K562 (cell line): Measurements from ENCODE around the gene VPS26A. TPM values are rescaled to one million over a fixed set of nuclear protein-coding genes. Genes with fewer than 3 reads are reported as not detected.

Experiments used
- E2F1 ChIP-seq: sonication (generic); formaldehyde crosslinking; IDR thresholded peaks from 2 replicates; pipeline ENCODE4 v1.8.1; 2023; ENCODE audit warnings: mild to moderate bottlenecking, missing genetic modification reagents, moderate library complexity
- GATAD2B ChIP-seq: fragments of 450-650 bp; IDR thresholded peaks from 2 replicates; pipeline ENCODE4 v1.6.1; 2017; ENCODE audit warnings: mild to moderate bottlenecking, borderline replicate concordance
- HDAC1 ChIP-seq, 2 experiments: fragments of 450-650 bp; IDR thresholded peaks; 2 replicates each; pipeline ENCODE4 v1.6.1; 2016 to 2017; ENCODE audit warnings: inconsistent platforms in 1 of 2, mild to moderate bottlenecking in 1 of 2, moderate library complexity in 1 of 2
- MED1 ChIP-seq: sonication (generic); formaldehyde crosslinking; IDR thresholded peaks from 2 replicates; pipeline ENCODE4 v1.8.1; 2023; ENCODE audit warnings: missing genetic modification reagents, borderline replicate concordance
- MLLT1 ChIP-seq, 2 experiments: fragments of 450-650 bp; IDR thresholded peaks; 2 replicates each; pipeline ENCODE4 v1.6.1; 2016
- NR1H2 ChIP-seq: sonication (generic); formaldehyde crosslinking; IDR thresholded peaks from 2 replicates; pipeline ENCODE4 v1.4.0; 2020; ENCODE audit warnings: mild to moderate bottlenecking, missing genetic modification reagents
- PHF8 ChIP-seq: fragments of 200-600 bp; sonication (generic); IDR thresholded peaks from 2 replicates; pipeline ENCODE4 v1.6.1; 2012; ENCODE audit warnings: mixed run types, mild to moderate bottlenecking, inconsistent platforms, low read length, moderate library complexity, borderline replicate concordance
- POLR2A ChIP-seq: fragments of 450-650 bp; conservative IDR thresholded peaks from 2 replicates; pipeline ENCODE4 v1.6.1; 2016
- SAP30 ChIP-seq: fragments of 200-600 bp; sonication (generic); IDR thresholded peaks from 2 replicates; pipeline ENCODE4 v1.6.1; 2012; ENCODE audit warnings: borderline replicate concordance, low read depth, mild to moderate bottlenecking, moderate library complexity, low read length, control low read depth, inconsistent platforms; ENCODE audit not compliant: insufficient read depth, poor library complexity, severe bottlenecking
- polyA plus RNA-seq, 8 experiments: library from polyadenylated mRNA; depleted of rRNA in 4 of 8; stranded (reverse) in 5 of 8; unstranded in 3 of 8; fragments of >200 nt; fragmentation: Nextera tagmentation in 2 of 8; fragmentation: Illumina TruSeq in 1 of 8; extraction: Ambion mirVana in 2 of 8; extraction: Trizol in 1 of 8; gene quantifications; 2 replicates each; pipeline versions ENCODE4 v1.2.1 to v1.2.3, GENCODE V29; 2011 to 2014; ENCODE audit warnings: inconsistent platforms in 1 of 8, missing spikeins in 1 of 8
- total RNA-seq, 7 experiments: library from RNA; depleted of rRNA in 6 of 7; stranded (reverse); fragments of >200 nt in 6 of 7; fragmentation: Illumina TruSeq in 2 of 7; extraction: Trizol in 2 of 7; gene quantifications; 2 replicates each; pipeline versions ENCODE4 v1.2.1 to v1.2.3, GENCODE V29; 2011 to 2021; ENCODE audit warnings: low replicate concordance in 1 of 7
- TF ChIP-seq, protein P1 (sequence below): sonication (generic); formaldehyde crosslinking; IDR thresholded peaks from 2 replicates; pipeline ENCODE4 v1.4.0; 2020; ENCODE audit warnings: mild to moderate bottlenecking, missing genetic modification reagents
- TF ChIP-seq, protein P2 (sequence below): fragments of 450-650 bp; formaldehyde crosslinking; conservative IDR thresholded peaks from 2 replicates; pipeline ENCODE4 v1.4.0; 2022; ENCODE audit warnings: mild to moderate bottlenecking, missing genetic modification characterization
- TF ChIP-seq, protein P3 (sequence below): fragments of 450-650 bp; IDR thresholded peaks from 2 replicates; pipeline ENCODE4 v1.6.1; 2017; ENCODE audit warnings: antibody characterized with exemption, mild to moderate bottlenecking
- TF ChIP-seq, protein P4 (sequence below): fragments of 450-650 bp; formaldehyde crosslinking; IDR thresholded peaks from 2 replicates; pipeline ENCODE4 v1.4.0; 2022; ENCODE audit warnings: mild to moderate bottlenecking, moderate library complexity

The VPS26A gene
- total and polyA plus RNA-seq, 9 of the 15 experiments (the other 6 are each of a cell fraction or from before 2014, with no cell fraction given), result 47.1 to 137 (median 69.3) TPM

DNA sequence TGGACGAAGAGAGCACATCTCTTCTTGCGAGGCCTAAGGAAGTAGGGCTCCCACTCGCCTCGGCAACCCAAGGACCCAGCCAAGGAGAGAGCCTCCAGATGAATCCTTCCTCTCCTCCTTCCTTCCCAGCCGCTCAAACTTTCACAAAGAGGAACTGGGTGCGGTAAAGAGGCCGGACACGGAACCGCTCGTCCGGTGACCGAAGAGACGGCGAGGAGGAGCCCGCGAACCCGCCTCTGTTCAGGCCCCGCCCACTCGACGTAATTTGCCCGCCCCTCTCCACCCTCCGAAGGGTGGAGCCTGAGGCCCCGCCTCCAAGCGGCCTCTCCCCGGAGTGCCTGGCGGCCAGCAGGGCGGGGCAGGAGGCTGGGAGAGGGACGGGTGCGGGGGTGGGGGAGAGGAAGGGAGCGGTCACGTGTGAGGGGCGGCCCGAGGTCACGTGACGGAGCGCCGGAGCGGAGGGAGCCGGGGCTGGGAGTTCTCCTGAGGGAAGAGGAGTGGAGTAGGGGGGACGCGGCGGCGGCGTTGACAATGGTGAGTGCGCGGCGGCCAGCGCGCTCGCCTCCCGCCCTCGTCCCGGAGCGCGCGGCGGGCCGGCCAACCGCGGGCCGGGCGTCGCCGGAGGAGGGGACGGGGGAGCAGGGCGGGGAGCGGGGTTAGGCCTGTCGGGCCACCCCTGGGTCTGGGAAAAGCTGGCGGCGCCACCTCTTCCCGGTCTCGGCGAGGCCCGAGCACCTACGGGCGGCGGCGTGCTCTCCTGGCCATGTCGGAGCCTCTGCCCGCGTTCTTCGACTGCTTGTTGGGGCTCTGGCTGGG, at the start of gene VPS26A (continued):
- TF ChIP-seq, protein P1, sequence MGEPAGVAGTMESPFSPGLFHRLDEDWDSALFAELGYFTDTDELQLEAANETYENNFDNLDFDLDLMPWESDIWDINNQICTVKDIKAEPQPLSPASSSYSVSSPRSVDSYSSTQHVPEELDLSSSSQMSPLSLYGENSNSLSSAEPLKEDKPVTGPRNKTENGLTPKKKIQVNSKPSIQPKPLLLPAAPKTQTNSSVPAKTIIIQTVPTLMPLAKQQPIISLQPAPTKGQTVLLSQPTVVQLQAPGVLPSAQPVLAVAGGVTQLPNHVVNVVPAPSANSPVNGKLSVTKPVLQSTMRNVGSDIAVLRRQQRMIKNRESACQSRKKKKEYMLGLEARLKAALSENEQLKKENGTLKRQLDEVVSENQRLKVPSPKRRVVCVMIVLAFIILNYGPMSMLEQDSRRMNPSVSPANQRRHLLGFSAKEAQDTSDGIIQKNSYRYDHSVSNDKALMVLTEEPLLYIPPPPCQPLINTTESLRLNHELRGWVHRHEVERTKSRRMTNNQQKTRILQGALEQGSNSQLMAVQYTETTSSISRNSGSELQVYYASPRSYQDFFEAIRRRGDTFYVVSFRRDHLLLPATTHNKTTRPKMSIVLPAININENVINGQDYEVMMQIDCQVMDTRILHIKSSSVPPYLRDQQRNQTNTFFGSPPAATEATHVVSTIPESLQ (CRISPR knock-in tag), result 0 out of 2 replicates have a peak, but pooled peaks have one; percentile 81
- TF ChIP-seq, protein P2, sequence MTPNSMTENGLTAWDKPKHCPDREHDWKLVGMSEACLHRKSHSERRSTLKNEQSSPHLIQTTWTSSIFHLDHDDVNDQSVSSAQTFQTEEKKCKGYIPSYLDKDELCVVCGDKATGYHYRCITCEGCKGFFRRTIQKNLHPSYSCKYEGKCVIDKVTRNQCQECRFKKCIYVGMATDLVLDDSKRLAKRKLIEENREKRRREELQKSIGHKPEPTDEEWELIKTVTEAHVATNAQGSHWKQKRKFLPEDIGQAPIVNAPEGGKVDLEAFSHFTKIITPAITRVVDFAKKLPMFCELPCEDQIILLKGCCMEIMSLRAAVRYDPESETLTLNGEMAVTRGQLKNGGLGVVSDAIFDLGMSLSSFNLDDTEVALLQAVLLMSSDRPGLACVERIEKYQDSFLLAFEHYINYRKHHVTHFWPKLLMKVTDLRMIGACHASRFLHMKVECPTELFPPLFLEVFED (CRISPR knock-in tag), result 0 out of 2 replicates have a peak, but pooled peaks have one; percentile 85
- TF ChIP-seq MLLT1 (IDR thresholded peaks at IDR 0.05) (no peak; a peak in 1 of 4 replicates), MED1 (CRISPR knock-in tag) (no peak), PHF8 (peak; percentile 97), HDAC1 (IDR thresholded peaks at IDR 0.05) (peak in 1 of 2 experiments; percentile 58; a peak in 2 of 4 replicates), E2F1 (peak; percentile 75; the same call in 1 of the 2 replicates), GATAD2B (peak; percentile 93), NR1H2 (CRISPR knock-in tag) (no peak), POLR2A (peak; percentile 98), SAP30 (peak; percentile 69)
- TF ChIP-seq, protein P3, sequence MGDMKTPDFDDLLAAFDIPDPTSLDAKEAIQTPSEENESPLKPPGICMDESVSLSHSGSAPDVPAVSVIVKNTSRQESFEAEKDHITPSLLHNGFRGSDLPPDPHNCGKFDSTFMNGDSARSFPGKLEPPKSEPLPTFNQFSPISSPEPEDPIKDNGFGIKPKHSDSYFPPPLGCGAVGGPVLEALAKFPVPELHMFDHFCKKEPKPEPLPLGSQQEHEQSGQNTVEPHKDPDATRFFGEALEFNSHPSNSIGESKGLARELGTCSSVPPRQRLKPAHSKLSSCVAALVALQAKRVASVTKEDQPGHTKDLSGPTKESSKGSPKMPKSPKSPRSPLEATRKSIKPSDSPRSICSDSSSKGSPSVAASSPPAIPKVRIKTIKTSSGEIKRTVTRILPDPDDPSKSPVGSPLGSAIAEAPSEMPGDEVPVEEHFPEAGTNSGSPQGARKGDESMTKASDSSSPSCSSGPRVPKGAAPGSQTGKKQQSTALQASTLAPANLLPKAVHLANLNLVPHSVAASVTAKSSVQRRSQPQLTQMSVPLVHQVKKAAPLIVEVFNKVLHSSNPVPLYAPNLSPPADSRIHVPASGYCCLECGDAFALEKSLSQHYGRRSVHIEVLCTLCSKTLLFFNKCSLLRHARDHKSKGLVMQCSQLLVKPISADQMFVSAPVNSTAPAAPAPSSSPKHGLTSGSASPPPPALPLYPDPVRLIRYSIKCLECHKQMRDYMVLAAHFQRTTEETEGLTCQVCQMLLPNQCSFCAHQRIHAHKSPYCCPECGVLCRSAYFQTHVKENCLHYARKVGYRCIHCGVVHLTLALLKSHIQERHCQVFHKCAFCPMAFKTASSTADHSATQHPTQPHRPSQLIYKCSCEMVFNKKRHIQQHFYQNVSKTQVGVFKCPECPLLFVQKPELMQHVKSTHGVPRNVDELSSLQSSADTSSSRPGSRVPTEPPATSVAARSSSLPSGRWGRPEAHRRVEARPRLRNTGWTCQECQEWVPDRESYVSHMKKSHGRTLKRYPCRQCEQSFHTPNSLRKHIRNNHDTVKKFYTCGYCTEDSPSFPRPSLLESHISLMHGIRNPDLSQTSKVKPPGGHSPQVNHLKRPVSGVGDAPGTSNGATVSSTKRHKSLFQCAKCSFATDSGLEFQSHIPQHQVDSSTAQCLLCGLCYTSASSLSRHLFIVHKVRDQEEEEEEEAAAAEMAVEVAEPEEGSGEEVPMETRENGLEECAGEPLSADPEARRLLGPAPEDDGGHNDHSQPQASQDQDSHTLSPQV, result 0 out of 2 replicates have a peak, but pooled peaks have one; percentile 6
- TF ChIP-seq, protein P4, sequence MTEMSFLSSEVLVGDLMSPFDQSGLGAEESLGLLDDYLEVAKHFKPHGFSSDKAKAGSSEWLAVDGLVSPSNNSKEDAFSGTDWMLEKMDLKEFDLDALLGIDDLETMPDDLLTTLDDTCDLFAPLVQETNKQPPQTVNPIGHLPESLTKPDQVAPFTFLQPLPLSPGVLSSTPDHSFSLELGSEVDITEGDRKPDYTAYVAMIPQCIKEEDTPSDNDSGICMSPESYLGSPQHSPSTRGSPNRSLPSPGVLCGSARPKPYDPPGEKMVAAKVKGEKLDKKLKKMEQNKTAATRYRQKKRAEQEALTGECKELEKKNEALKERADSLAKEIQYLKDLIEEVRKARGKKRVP (CRISPR knock-in tag), result peak; percentile 45; the same call in 1 of the 2 replicates
